WTC11 (cell line): ENCODE results near the gene KLHDC4. TPM values are rescaled to one million over a fixed set of nuclear protein-coding genes. Genes with fewer than 3 reads are reported as not detected.

ENCODE experiments used
- ATAC-seq: fragments of 200-7000 bp; cut with Tn5 transposase; 2 replicates; pipeline ENCODE4 v1.10.0; 2021; ENCODE audit warnings: mild to moderate bottlenecking, moderate library complexity
- Bru-seq: library from RNA; stranded (reverse); fragments of 400-500 nt; gene quantifications from one replicate; lab custom pipeline; 2021; lab: Mats Ljungman, UMichigan
- CTCF ChIA-PET: fragments of 300-600 bp; sonication (Branson Sonifier 250); formaldehyde crosslinking; loops from one replicate; lab custom pipeline; 2021; ENCODE audit warnings: antibody characterized with exemption; lab: Charles Lee
- POLR2A ChIA-PET: fragments of 350-600 bp; sonication (Branson Sonifier 250); formaldehyde crosslinking; loops from one replicate; lab custom pipeline; 2021; ENCODE audit warnings: antibody characterized with exemption; lab: Charles Lee
- DNase-seq: peaks from one replicate; pipeline ENCODE4 v3.0.0; 2021; ENCODE audit warnings: low spot score
- H3K27ac Mint-ChIP-seq: 2 replicates; pipeline ENCODE4 v1.8.0; 2021; ENCODE audit warnings: mixed read lengths
- H3K27me3 Mint-ChIP-seq: 2 replicates; pipeline ENCODE4 v1.8.0; 2021; ENCODE audit warnings: low read depth, mild to moderate bottlenecking, moderate library complexity, mixed read lengths
- H3K36me3 Mint-ChIP-seq: 2 replicates; pipeline ENCODE4 v1.8.0; 2021; ENCODE audit warnings: mixed read lengths
- H3K4me1 Mint-ChIP-seq: 2 replicates; pipeline ENCODE4 v1.8.0; 2022; ENCODE audit warnings: mixed read lengths
- H3K4me3 Mint-ChIP-seq: 2 replicates; pipeline ENCODE4 v1.8.0; 2021; ENCODE audit warnings: mild to moderate bottlenecking, moderate library complexity, mixed read lengths
- H3K9me3 Mint-ChIP-seq: 2 replicates; pipeline ENCODE4 v1.8.0; 2021; ENCODE audit warnings: mixed read lengths
- ATF1 ChIP-seq: sonication (generic); formaldehyde crosslinking; IDR thresholded peaks from 2 replicates; pipeline ENCODE4 v1.8.1; 2023; ENCODE audit warnings: mild to moderate bottlenecking, moderate library complexity, missing genetic modification reagents
- CREB1 ChIP-seq: sonication (generic); formaldehyde crosslinking; IDR thresholded peaks from 2 replicates; pipeline ENCODE4 v1.8.0; 2023; ENCODE audit warnings: mild to moderate bottlenecking, missing genetic modification reagents
- CREM ChIP-seq: sonication (generic); formaldehyde crosslinking; IDR thresholded peaks from 2 replicates; pipeline ENCODE4 v1.8.1; 2022; ENCODE audit warnings: mild to moderate bottlenecking, missing genetic modification reagents, moderate library complexity
- FOXK1 ChIP-seq: sonication (generic); formaldehyde crosslinking; IDR thresholded peaks from 2 replicates; pipeline ENCODE4 v1.8.0; 2022; ENCODE audit warnings: mild to moderate bottlenecking, moderate library complexity, missing genetic modification reagents
- GABPB1 ChIP-seq: sonication (generic); formaldehyde crosslinking; IDR thresholded peaks from 2 replicates; pipeline ENCODE4 v1.8.1; 2023; ENCODE audit warnings: mild to moderate bottlenecking, missing genetic modification reagents
- JUN ChIP-seq: sonication (generic); formaldehyde crosslinking; IDR thresholded peaks from 2 replicates; pipeline ENCODE4 v1.8.0; 2023; ENCODE audit warnings: mild to moderate bottlenecking, missing genetic modification reagents
- MYBL2 ChIP-seq: sonication (generic); formaldehyde crosslinking; IDR thresholded peaks from 2 replicates; pipeline ENCODE4 v1.8.1; 2023; ENCODE audit warnings: mild to moderate bottlenecking, moderate library complexity, missing genetic modification reagents
- RELA ChIP-seq: sonication (generic); formaldehyde crosslinking; IDR thresholded peaks from 2 replicates; pipeline ENCODE4 v1.8.1; 2022; ENCODE audit warnings: missing genetic modification reagents, mild to moderate bottlenecking, borderline replicate concordance
- SMAD3 ChIP-seq: sonication (generic); formaldehyde crosslinking; IDR thresholded peaks from 2 replicates; pipeline ENCODE4 v1.8.0; 2022; ENCODE audit warnings: missing genetic modification reagents, mild to moderate bottlenecking, borderline replicate concordance
- SP1 ChIP-seq: sonication (generic); formaldehyde crosslinking; conservative IDR thresholded peaks from 2 replicates; pipeline ENCODE4 v1.8.1; 2022; ENCODE audit warnings: missing genetic modification reagents
- TEAD4 ChIP-seq: sonication (generic); formaldehyde crosslinking; IDR thresholded peaks from 2 replicates; pipeline ENCODE4 v1.8.0; 2022; ENCODE audit warnings: mild to moderate bottlenecking, missing genetic modification reagents
- ZNF121 ChIP-seq: sonication (generic); formaldehyde crosslinking; IDR thresholded peaks from 2 replicates; pipeline ENCODE4 v1.8.0; 2023; ENCODE audit warnings: missing genetic modification reagents
- ZNF232 ChIP-seq: sonication (generic); formaldehyde crosslinking; IDR thresholded peaks from 2 replicates; pipeline ENCODE4 v1.8.0; 2022; ENCODE audit warnings: mild to moderate bottlenecking, missing genetic modification reagents
- ZNF263 ChIP-seq: sonication (generic); formaldehyde crosslinking; IDR thresholded peaks from 2 replicates; pipeline ENCODE4 v1.8.1; 2022; ENCODE audit warnings: low read depth, mild to moderate bottlenecking, moderate library complexity, missing genetic modification reagents
- long read RNA-seq, 3 experiments: library from RNA in 1 of 3; library from capped mRNA in 1 of 3; library from polyadenylated mRNA in 1 of 3; unstranded in 2 of 3; stranded (forward) in 1 of 3; transcript quantifications; one replicate each; pipeline ENCODE4 v2.0.0, GENCODE V29; 2021
- total RNA-seq: library from RNA; stranded (reverse); gene quantifications from 3 replicates; pipeline ENCODE4 v1.2.3, GENCODE V29; 2021
- TF ChIP-seq, protein P1 (sequence below): sonication (generic); formaldehyde crosslinking; IDR thresholded peaks from 2 replicates; pipeline ENCODE4 v1.8.0; 2023; ENCODE audit warnings: mild to moderate bottlenecking, missing genetic modification reagents
- TF ChIP-seq, protein P2 (sequence below): sonication (generic); formaldehyde crosslinking; IDR thresholded peaks from 2 replicates; pipeline ENCODE4 v1.8.1; 2022; ENCODE audit warnings: mild to moderate bottlenecking, missing genetic modification reagents, moderate library complexity, borderline replicate concordance
- TF ChIP-seq, protein P3 (sequence below): sonication (generic); formaldehyde crosslinking; IDR thresholded peaks from 2 replicates; pipeline ENCODE4 v1.8.0; 2023; ENCODE audit warnings: missing genetic modification reagents, mild to moderate bottlenecking, borderline replicate concordance
- TF ChIP-seq, protein P4 (sequence below): sonication (generic); formaldehyde crosslinking; IDR thresholded peaks from 2 replicates; pipeline ENCODE4 v1.8.1; 2023; ENCODE audit warnings: mild to moderate bottlenecking, missing genetic modification reagents, moderate library complexity
- TF ChIP-seq, protein P5 (sequence below): sonication (generic); formaldehyde crosslinking; IDR thresholded peaks from 2 replicates; pipeline ENCODE4 v1.8.1; 2023; ENCODE audit warnings: mild to moderate bottlenecking, missing genetic modification reagents
- TF ChIP-seq, protein P6 (sequence below): sonication (generic); formaldehyde crosslinking; IDR thresholded peaks from 2 replicates; pipeline ENCODE4 v1.8.0; 2022; ENCODE audit warnings: mild to moderate bottlenecking, missing genetic modification reagents
- TF ChIP-seq, protein P7 (sequence below): sonication (generic); formaldehyde crosslinking; IDR thresholded peaks from 2 replicates; pipeline ENCODE4 v1.8.0; 2022; ENCODE audit warnings: mild to moderate bottlenecking, missing genetic modification reagents

The KLHDC4 gene
- total RNA-seq = 60.0 to 63.6 TPM (median 60.5 TPM) in 3 replicates
- percentile 68 among the genes with signal in this experiment for Bru-seq, nascent RNA
- long read RNA-seq, experiment 1, full-length matches to known transcripts = 47 of 100 reads
- long read RNA-seq, experiment 1, partial matches to known transcripts = 7 of 100 reads
- long read RNA-seq, experiment 1, other reads (novel, unspliced or antisense) = 46 of 100 reads
- long read RNA-seq, experiment 2, full-length matches to known transcripts = 13 of 30 reads
- long read RNA-seq, experiment 2, partial matches to known transcripts = 9 of 30 reads
- long read RNA-seq, experiment 2, other reads (novel, unspliced or antisense) = 8 of 30 reads
- long read RNA-seq, experiment 3, transcript KLHDC4-201 (12 exons, 1,886 nt) = major isoform, 21 of 43 reads
- long read RNA-seq, experiment 3, transcript KLHDC4-203 (11 exons, 1,821 nt) = minor isoform, 5 of 43 reads
- long read RNA-seq, experiment 3, partial matches to known transcripts = 4 of 43 reads
- long read RNA-seq, experiment 3, other reads (novel, unspliced or antisense) = 12 of 43 reads

DNA sequence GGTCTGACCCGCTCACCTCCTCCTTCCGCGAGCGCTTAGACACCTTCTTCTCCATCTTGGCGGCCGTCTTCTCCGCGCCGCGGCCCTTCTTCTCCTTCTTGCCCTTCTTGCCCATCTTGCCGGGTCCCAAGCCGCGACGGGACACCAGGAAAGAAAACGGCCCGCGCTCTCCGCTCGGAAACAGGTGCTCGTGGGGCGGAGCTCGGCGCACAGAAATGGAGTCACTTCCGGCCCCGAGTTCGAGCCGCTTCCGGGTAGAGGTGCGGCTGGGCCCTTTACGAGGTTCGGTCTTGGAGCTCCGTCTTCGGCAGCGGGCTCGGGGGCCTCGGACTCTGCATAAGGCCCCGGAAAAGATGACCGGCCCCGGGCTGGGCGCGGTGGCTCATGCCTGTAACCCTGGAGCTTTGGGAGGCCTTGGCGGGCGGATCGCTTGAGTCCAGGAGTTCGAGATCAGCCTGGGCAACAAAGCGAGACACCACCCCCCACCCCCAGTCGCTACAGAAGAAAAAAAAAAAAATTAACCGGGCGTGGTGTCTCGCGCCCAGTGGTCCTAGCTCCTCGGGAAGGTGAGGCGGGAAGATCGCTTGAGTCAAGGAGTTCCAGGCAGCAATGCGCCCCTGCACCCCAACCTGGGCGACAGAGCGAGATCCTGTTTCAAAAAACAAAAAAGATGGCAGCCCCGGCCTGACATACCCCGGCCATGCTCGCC, at the start of gene KLHDC4:
Gene KLHDC4 (minus strand): TSS at position 211 of the 709 bp plus-strand sequence. CDS start 96 bp downstream, at position 115.
- Mint-ChIP-seq H3K27me3 (no peaks in the 10 kb centered on the region), H3K4me1 (peaks cover 6% of the 10 kb centered on the region; the same call in 1 of the 2 replicates), H3K4me3 (peak within 1 kb of the TSS; percentile 100), H3K27ac (peak within 1 kb of the TSS; percentile 95), H3K9me3 (no peaks in the 10 kb centered on the region), H3K36me3 (peaks cover 23% of the 10 kb centered on the region)
- CTCF ChIA-PET = interaction anchor here (1.0 to 2.1 kb wide), 4 partner anchors 13 to 130 kb away, joined by 3 to 14 read pairs (median 5); no protein-coding TSS in a partner anchor
- POLR2A ChIA-PET = interaction anchor here (0.6 to 1.1 kb wide), 7 partner anchors 13 to 104 kb away, joined by 3 to 5 read pairs (median 4); partner anchors contain the start of gene SLC7A5
- DNase-seq = peak; percentile 88
- peak; percentile 73 for ATAC-seq
- TF ChIP-seq, protein P1, sequence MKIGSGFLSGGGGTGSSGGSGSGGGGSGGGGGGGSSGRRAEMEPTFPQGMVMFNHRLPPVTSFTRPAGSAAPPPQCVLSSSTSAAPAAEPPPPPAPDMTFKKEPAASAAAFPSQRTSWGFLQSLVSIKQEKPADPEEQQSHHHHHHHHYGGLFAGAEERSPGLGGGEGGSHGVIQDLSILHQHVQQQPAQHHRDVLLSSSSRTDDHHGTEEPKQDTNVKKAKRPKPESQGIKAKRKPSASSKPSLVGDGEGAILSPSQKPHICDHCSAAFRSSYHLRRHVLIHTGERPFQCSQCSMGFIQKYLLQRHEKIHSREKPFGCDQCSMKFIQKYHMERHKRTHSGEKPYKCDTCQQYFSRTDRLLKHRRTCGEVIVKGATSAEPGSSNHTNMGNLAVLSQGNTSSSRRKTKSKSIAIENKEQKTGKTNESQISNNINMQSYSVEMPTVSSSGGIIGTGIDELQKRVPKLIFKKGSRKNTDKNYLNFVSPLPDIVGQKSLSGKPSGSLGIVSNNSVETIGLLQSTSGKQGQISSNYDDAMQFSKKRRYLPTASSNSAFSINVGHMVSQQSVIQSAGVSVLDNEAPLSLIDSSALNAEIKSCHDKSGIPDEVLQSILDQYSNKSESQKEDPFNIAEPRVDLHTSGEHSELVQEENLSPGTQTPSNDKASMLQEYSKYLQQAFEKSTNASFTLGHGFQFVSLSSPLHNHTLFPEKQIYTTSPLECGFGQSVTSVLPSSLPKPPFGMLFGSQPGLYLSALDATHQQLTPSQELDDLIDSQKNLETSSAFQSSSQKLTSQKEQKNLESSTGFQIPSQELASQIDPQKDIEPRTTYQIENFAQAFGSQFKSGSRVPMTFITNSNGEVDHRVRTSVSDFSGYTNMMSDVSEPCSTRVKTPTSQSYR (CRISPR knock-in tag) = 0 out of 2 replicates have a peak, but pooled peaks have one; percentile 18
- TF ChIP-seq, protein P2, sequence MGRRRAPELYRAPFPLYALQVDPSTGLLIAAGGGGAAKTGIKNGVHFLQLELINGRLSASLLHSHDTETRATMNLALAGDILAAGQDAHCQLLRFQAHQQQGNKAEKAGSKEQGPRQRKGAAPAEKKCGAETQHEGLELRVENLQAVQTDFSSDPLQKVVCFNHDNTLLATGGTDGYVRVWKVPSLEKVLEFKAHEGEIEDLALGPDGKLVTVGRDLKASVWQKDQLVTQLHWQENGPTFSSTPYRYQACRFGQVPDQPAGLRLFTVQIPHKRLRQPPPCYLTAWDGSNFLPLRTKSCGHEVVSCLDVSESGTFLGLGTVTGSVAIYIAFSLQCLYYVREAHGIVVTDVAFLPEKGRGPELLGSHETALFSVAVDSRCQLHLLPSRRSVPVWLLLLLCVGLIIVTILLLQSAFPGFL = 0 out of 2 replicates have a peak, but pooled peaks have one; percentile 36
- TF ChIP-seq, protein P3, sequence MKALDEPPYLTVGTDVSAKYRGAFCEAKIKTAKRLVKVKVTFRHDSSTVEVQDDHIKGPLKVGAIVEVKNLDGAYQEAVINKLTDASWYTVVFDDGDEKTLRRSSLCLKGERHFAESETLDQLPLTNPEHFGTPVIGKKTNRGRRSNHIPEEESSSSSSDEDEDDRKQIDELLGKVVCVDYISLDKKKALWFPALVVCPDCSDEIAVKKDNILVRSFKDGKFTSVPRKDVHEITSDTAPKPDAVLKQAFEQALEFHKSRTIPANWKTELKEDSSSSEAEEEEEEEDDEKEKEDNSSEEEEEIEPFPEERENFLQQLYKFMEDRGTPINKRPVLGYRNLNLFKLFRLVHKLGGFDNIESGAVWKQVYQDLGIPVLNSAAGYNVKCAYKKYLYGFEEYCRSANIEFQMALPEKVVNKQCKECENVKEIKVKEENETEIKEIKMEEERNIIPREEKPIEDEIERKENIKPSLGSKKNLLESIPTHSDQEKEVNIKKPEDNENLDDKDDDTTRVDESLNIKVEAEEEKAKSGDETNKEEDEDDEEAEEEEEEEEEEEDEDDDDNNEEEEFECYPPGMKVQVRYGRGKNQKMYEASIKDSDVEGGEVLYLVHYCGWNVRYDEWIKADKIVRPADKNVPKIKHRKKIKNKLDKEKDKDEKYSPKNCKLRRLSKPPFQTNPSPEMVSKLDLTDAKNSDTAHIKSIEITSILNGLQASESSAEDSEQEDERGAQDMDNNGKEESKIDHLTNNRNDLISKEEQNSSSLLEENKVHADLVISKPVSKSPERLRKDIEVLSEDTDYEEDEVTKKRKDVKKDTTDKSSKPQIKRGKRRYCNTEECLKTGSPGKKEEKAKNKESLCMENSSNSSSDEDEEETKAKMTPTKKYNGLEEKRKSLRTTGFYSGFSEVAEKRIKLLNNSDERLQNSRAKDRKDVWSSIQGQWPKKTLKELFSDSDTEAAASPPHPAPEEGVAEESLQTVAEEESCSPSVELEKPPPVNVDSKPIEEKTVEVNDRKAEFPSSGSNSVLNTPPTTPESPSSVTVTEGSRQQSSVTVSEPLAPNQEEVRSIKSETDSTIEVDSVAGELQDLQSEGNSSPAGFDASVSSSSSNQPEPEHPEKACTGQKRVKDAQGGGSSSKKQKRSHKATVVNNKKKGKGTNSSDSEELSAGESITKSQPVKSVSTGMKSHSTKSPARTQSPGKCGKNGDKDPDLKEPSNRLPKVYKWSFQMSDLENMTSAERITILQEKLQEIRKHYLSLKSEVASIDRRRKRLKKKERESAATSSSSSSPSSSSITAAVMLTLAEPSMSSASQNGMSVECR (CRISPR knock-in tag) = peak; percentile 88
- TF ChIP-seq, protein P4, sequence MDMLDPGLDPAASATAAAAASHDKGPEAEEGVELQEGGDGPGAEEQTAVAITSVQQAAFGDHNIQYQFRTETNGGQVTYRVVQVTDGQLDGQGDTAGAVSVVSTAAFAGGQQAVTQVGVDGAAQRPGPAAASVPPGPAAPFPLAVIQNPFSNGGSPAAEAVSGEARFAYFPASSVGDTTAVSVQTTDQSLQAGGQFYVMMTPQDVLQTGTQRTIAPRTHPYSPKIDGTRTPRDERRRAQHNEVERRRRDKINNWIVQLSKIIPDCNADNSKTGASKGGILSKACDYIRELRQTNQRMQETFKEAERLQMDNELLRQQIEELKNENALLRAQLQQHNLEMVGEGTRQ (CRISPR knock-in tag) = no peak; the same call in 1 of the 2 replicates
- TF ChIP-seq ZNF263 (CRISPR knock-in tag) (no peak), RELA (CRISPR knock-in tag) (no peak; the same call in 1 of the 2 replicates), MYBL2 (CRISPR knock-in tag) (peak; percentile 54; the same call in 1 of the 2 replicates), ZNF121 (CRISPR knock-in tag) (peak; percentile 4), JUN (0 out of 2 replicates have a peak, but pooled peaks have one; percentile 21), CREB1 (peak; percentile 77; the same call in 1 of the 2 replicates), FOXK1 (CRISPR knock-in tag) (peak; percentile 88; the same call in 1 of the 2 replicates), GABPB1 (peak; percentile 90), SP1 (CRISPR knock-in tag) (peak; percentile 91), CREM (CRISPR knock-in tag) (peak; percentile 98), SMAD3 (0 out of 2 replicates have a peak, but pooled peaks have one; percentile 52), ZNF232 (CRISPR knock-in tag) (peak; percentile 71; the same call in 1 of the 2 replicates), ATF1 (CRISPR knock-in tag) (peak; percentile 46; the same call in 1 of the 2 replicates), TEAD4 (no peak)
- TF ChIP-seq, protein P5, sequence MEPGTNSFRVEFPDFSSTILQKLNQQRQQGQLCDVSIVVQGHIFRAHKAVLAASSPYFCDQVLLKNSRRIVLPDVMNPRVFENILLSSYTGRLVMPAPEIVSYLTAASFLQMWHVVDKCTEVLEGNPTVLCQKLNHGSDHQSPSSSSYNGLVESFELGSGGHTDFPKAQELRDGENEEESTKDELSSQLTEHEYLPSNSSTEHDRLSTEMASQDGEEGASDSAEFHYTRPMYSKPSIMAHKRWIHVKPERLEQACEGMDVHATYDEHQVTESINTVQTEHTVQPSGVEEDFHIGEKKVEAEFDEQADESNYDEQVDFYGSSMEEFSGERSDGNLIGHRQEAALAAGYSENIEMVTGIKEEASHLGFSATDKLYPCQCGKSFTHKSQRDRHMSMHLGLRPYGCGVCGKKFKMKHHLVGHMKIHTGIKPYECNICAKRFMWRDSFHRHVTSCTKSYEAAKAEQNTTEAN = no peak
- TF ChIP-seq, protein P6, sequence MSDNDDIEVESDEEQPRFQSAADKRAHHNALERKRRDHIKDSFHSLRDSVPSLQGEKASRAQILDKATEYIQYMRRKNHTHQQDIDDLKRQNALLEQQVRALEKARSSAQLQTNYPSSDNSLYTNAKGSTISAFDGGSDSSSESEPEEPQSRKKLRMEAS (CRISPR knock-in tag) = peak; percentile 85
- TF ChIP-seq, protein P7, sequence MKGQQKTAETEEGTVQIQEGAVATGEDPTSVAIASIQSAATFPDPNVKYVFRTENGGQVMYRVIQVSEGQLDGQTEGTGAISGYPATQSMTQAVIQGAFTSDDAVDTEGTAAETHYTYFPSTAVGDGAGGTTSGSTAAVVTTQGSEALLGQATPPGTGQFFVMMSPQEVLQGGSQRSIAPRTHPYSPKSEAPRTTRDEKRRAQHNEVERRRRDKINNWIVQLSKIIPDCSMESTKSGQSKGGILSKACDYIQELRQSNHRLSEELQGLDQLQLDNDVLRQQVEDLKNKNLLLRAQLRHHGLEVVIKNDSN (CRISPR knock-in tag) = peak; percentile 38; the same call in 1 of the 2 replicates
